NCI-H2107 treated with DMSO at 0.1 percent for 48 hours (cell line): ENCODE data around the gene RAB40AL.
A peak's percentile ranks its signal among the peaks of the same experiment; 100 is the strongest.
"Not testable (repeated sequence)": the region's sequence is repeated elsewhere in the genome, so short reads cannot be mapped to it uniquely, and the experiment has no call there.

ENCODE experiments used
- DNase-seq: peaks from one replicate; lab custom pipeline; 2025; ENCODE audit not compliant: unreplicated experiment; lab: John Stamatoyannopoulos, UW

RAB40AL gene

GRCh38 chrX:102936972-102937371 lies at the start of gene RAB40AL:
TSS of gene RAB40AL (plus strand) at chrX:102937272. CDS start at chrX:102937319, 47 bp downstream.
- DNase-seq: not testable (repeated sequence)

- DNase-seq: no peak
Measured at GRCh38 chrX:102887687-102888086, 49.4 kb upstream of the RAB40AL start.

- no peak for DNase-seq
Measured at GRCh38 chrX:102892103-102892502, 45.0 kb upstream of the RAB40AL start.

- DNase-seq: peak; percentile 37
Measured at GRCh38 chrX:102899940-102900916, 36.8 kb upstream of the RAB40AL start.

GRCh38 chrX:102902355-102902754 lies 34.7 kb upstream of the RAB40AL start:
- DNase-seq: no peak

GRCh38 chrX:102930990-102931756 lies 5.9 kb upstream of the RAB40AL start:
- no peak for DNase-seq

GRCh38 chrX:102934624-102935023 lies 2.4 kb upstream of the RAB40AL start:
- DNase-seq: no peak

GRCh38 chrX:102950908-102951866 lies 14.1 kb downstream of the RAB40AL start:
- DNase-seq: peak; percentile 87

GRCh38 chrX:102957751-102958150 lies 20.7 kb downstream of the RAB40AL start:
- DNase-seq: no peak

GRCh38 chrX:102958794-102959193 lies 21.7 kb downstream of the RAB40AL start:
- no peak for DNase-seq

GRCh38 chrX:102959471-102959870 lies 22.4 kb downstream of the RAB40AL start:
- DNase-seq: no peak

- DNase-seq: no peak
Measured at GRCh38 chrX:102963955-102964354, 26.9 kb downstream of the RAB40AL start.

GRCh38 chrX:102964940-102965339 lies 27.9 kb downstream of the RAB40AL start:
- no peak for DNase-seq

- DNase-seq: no peak
Measured at GRCh38 chrX:102966701-102967100, 29.6 kb downstream of the RAB40AL start.

- no peak for DNase-seq
Measured at GRCh38 chrX:102968216-102968615, 31.1 kb downstream of the RAB40AL start.

- DNase-seq: not testable (repeated sequence)
Measured at GRCh38 chrX:102971536-102971935, 34.5 kb downstream of the RAB40AL start.

GRCh38 chrX:102975016-102975415 lies 37.9 kb downstream of the RAB40AL start:
- DNase-seq: no peak

- no peak for DNase-seq
Measured at GRCh38 chrX:102976286-102976685, 39.2 kb downstream of the RAB40AL start.

- DNase-seq: no peak
Measured at GRCh38 chrX:102976793-102977495, 39.9 kb downstream of the RAB40AL start.

GRCh38 chrX:102978594-102978993 lies 41.5 kb downstream of the RAB40AL start:
- DNase-seq: no peak
